ENCODE measurements around the gene PSORS1C1. TPM values are rescaled to one million over a fixed set of nuclear protein-coding genes. Genes with fewer than 3 reads are reported as not detected.

PSORS1C1 gene
- total and polyA plus RNA-seq, 9 donors: 0.45 to 7.8 (median 2.3) TPM

GRCh38 chr6:31116661-31117385, 2.2 kb downstream of the PSORS1C1 start:
- H3K4me1 ChIP-seq (ENCODE audit: insufficient read depth): peaks cover 5% of the 10 kb centered on the region
- intact Hi-C loops (cut with DNase I): no loop called here
- 43 to 48% (median 48%) methylated on average over 18 to 19 of the region's 19 CpGs for WGBS, 3 donors
- H3K27me3 ChIP-seq: no peaks in the 10 kb centered on the region
- H3K4me3 ChIP-seq: no peak overlapping the region
- no peak for TF ChIP-seq EP300 (IDR thresholded peaks at IDR 0.05)
- no peak for TF ChIP-seq POLR2A (IDR thresholded peaks at IDR 0.05)
- no peak for TF ChIP-seq CTCF (IDR thresholded peaks at IDR 0.05)
- no peaks in the 10 kb centered on the region for H3K9me3 ChIP-seq
- no peak overlapping the region for H3K27ac ChIP-seq
- no peak for DNase-seq
- no peaks in the 10 kb centered on the region for H3K36me3 ChIP-seq

GRCh38 chr6:31118178-31118577, 3.6 kb downstream of the PSORS1C1 start:
- no peak for DNase-seq
- Histone ChIP-seq H3K27me3 (no peaks in the 10 kb centered on the region), H3K27ac (no peak overlapping the region), H3K4me3 (no peak overlapping the region), H3K4me1 (ENCODE audit: insufficient read depth) (peaks cover 10% of the 10 kb centered on the region), H3K9me3 (no peaks in the 10 kb centered on the region), H3K36me3 (no peaks in the 10 kb centered on the region)
- TF ChIP-seq EP300 (IDR thresholded peaks at IDR 0.05) (no peak), CTCF (IDR thresholded peaks at IDR 0.05) (no peak), POLR2A (IDR thresholded peaks at IDR 0.05) (no peak)
- WGBS, 3 donors: 84 to 90% (median 87%) methylated on average over 7 of the region's 7 CpGs
- intact Hi-C loops (cut with DNase I): no loop called here

GRCh38 chr6:31120151-31120915, 5.7 kb downstream of the PSORS1C1 start, which contains the start of gene CDSN:
Gene CDSN, minus strand, starts transcription at chr6:31120446. Its CDS starts 27 bp downstream, at chr6:31120419.
- intact Hi-C loops (cut with DNase I): no loop called here
- Histone ChIP-seq H3K4me1 (ENCODE audit: insufficient read depth) (peaks cover 10% of the 10 kb centered on the region), H3K27ac (no peak within 1 kb of the TSS), H3K9me3 (no peaks in the 10 kb centered on the region), H3K27me3 (no peaks in the 10 kb centered on the region), H3K36me3 (no peaks in the 10 kb centered on the region), H3K4me3 (no peak within 1 kb of the TSS)
- TF ChIP-seq EP300 (IDR thresholded peaks at IDR 0.05) (no peak), POLR2A (IDR thresholded peaks at IDR 0.05) (no peak), CTCF (IDR thresholded peaks at IDR 0.05) (no peak)
- DNase-seq: no peak
- 82 to 87% (median 84%) methylated on average over 25 to 26 of the region's 26 CpGs for WGBS, 3 donors

- intact Hi-C loops (cut with DNase I): no loop called here
- Histone ChIP-seq H3K4me1 (ENCODE audit: insufficient read depth) (peaks cover 10% of the 10 kb centered on the region), H3K27ac (no peak overlapping the region), H3K27me3 (no peaks in the 10 kb centered on the region), H3K9me3 (no peaks in the 10 kb centered on the region), H3K4me3 (no peak overlapping the region), H3K36me3 (no peaks in the 10 kb centered on the region)
- WGBS, 3 donors: 73 to 81% (median 76%) methylated on average over 12 of the region's 12 CpGs
- TF ChIP-seq CTCF (IDR thresholded peaks at IDR 0.05) (no peak), POLR2A (IDR thresholded peaks at IDR 0.05) (no peak), EP300 (IDR thresholded peaks at IDR 0.05) (no peak)
- DNase-seq: no peak
Observed at GRCh38 chr6:31121131-31121790, 6.7 kb downstream of the PSORS1C1 start.

All from ovary (tissue), 9 donors.